ENCODE results near the gene SMARCA2.

- no peak for TF ChIP-seq CTCF (IDR thresholded peaks at IDR 0.05; ENCODE audit: low read length)
- TF ChIP-seq EZH2phosphoT487 (IDR thresholded peaks at IDR 0.05; ENCODE audit: low read length) = no peak
Observed at GRCh38 chr9:2060424-2060823, 45.3 kb downstream of the SMARCA2 start.

All from MM.1S (cell line).